CD4-positive, alpha-beta memory T cell (primary cell): Measurements from ENCODE around the gene GPBP1. TPM values are rescaled to one million over a fixed set of nuclear protein-coding genes. Genes with fewer than 3 reads are reported as not detected.
"Not testable (repeated sequence)": the region's sequence is repeated elsewhere in the genome, so short reads cannot be mapped to it uniquely, and the experiment has no call there.

Experiments
- CTCF ChIA-PET: fragments of 350-600 bp; sonication (Branson Sonifier 250); formaldehyde crosslinking; loops from one replicate; lab custom pipeline; 2021; ENCODE audit warnings: inconsistent platforms; ENCODE audit not compliant: partially characterized antibody; lab: Charles Lee
- POLR2A ChIA-PET: fragments of 350-600 bp; sonication (Branson Sonifier 250); formaldehyde crosslinking; loops from one replicate; lab custom pipeline; 2021; ENCODE audit not compliant: partially characterized antibody; lab: Charles Lee
- DNase-seq, 5 donors: peaks; one replicate each; pipeline versions ENCODE4 v3.0.0 to v3.0.0-alpha.2; 2020 to 2022; ENCODE audit warnings: mixed read lengths in 1 of 5
- H3K27ac ChIP-seq: one replicate; pipeline ENCODE4 v1.7.0; 2013; ENCODE audit warnings: low read depth, low read length
- H3K27me3 ChIP-seq: 2 replicates; pipeline ENCODE4 v1.7.0; 2013; ENCODE audit warnings: mild to moderate bottlenecking, low read length, moderate library complexity; ENCODE audit not compliant: insufficient read depth
- H3K36me3 ChIP-seq: 2 replicates; pipeline ENCODE4 v1.7.0; 2013; ENCODE audit warnings: mild to moderate bottlenecking, low read length, moderate library complexity; ENCODE audit not compliant: insufficient read depth
- H3K4me1 ChIP-seq: 2 replicates; pipeline ENCODE4 v1.7.0; 2013; ENCODE audit warnings: mild to moderate bottlenecking, low read length, moderate library complexity; ENCODE audit not compliant: insufficient read depth
- H3K4me3 ChIP-seq, 2 donors: one replicate each; pipeline ENCODE4 v1.7.0; 2013; ENCODE audit warnings: low read length in 2 of 2, mild to moderate bottlenecking in 1 of 2
- H3K9me3 ChIP-seq, 2 donors: one replicate each; pipeline ENCODE4 v1.7.0; 2013; ENCODE audit warnings: low read length in 2 of 2, control low read depth in 1 of 2; ENCODE audit not compliant: control insufficient read depth in 1 of 2
- H3K27ac Mint-ChIP-seq, 7 donors: one replicate each; pipeline ENCODE4 v1.8.0; 2020 to 2021; ENCODE audit warnings: mixed read lengths in 7 of 7, mild to moderate bottlenecking in 6 of 7, inconsistent platforms in 3 of 7, moderate library complexity in 3 of 7
- H3K27me3 Mint-ChIP-seq, 2 donors: one replicate each; pipeline ENCODE4 v1.8.0; 2020 to 2021; ENCODE audit warnings: mixed read lengths in 2 of 2
- H3K36me3 Mint-ChIP-seq, 2 donors: one replicate each; pipeline ENCODE4 v1.8.0; 2020 to 2021; ENCODE audit warnings: mixed read lengths in 2 of 2, inconsistent platforms in 1 of 2, mild to moderate bottlenecking in 1 of 2
- H3K4me1 Mint-ChIP-seq, 4 donors: one replicate each; pipeline ENCODE4 v1.8.0; 2020 to 2021; ENCODE audit warnings: mixed read lengths in 4 of 4, mild to moderate bottlenecking in 1 of 4
- H3K4me3 Mint-ChIP-seq, 8 donors: one replicate each; pipeline ENCODE4 v1.8.0; 2020 to 2021; ENCODE audit warnings: mixed read lengths in 8 of 8, mild to moderate bottlenecking in 7 of 8, moderate library complexity in 6 of 8, inconsistent platforms in 3 of 8
- H3K9me3 Mint-ChIP-seq, 8 donors: one replicate each; pipeline ENCODE4 v1.8.0; 2020 to 2021; ENCODE audit warnings: mixed read lengths in 8 of 8, mild to moderate bottlenecking in 5 of 8, inconsistent platforms in 3 of 8, moderate library complexity in 1 of 8
- intact Hi-C: fragments of 100-400 bp; cut with micrococcal nuclease; formaldehyde crosslinking; loops from one replicate; pipeline ENCODE4 v1.15.1; 2023
- polyA plus RNA-seq, 2 donors: library from polyadenylated mRNA; unstranded; fragments of 300-500 nt; fragmentation: Illumina TruSeq; gene quantifications; one replicate each; pipeline ENCODE4 v1.2.3, GENCODE V29; 2021
- total RNA-seq, 2 experiments: library from RNA; stranded (reverse); gene quantifications; one replicate each; pipeline ENCODE4 v1.2.3, GENCODE V29; 2021

The GPBP1 gene
- total and polyA plus RNA-seq, 4 experiments from 2014 or later: 92.1 to 137 (median 120) TPM

- Histone ChIP-seq H3K27ac (no peak overlapping the region), H3K36me3 (no peaks in the 10 kb centered on the region), H3K4me3 (no peak overlapping the region), H3K9me3 (no peaks in the 10 kb centered on the region), H3K27me3 (no peaks in the 10 kb centered on the region), H3K4me1 (peaks cover 6% of the 10 kb centered on the region)
- ChIA-PET POLR2A (interaction anchor here (1.1 kb wide), 1 partner anchor 1158 kb away, joined by 3 read pairs; the partner anchor contains the start of gene PLK2), CTCF (interaction anchor here (0.7 to 1.6 kb wide), 5 partner anchors 9 to 1162 kb away, joined by 3 to 13 read pairs (median 3); partner anchors contain the start of gene PLK2)
- no peaks in the 10 kb centered on the region for H3K27me3 Mint-ChIP-seq
- H3K9me3 Mint-ChIP-seq: peaks cover 0 to 10% (median 3%) of the 10 kb centered on the region in 8 donors
- H3K4me3 Mint-ChIP-seq: no peak overlapping the region
- H3K27ac Mint-ChIP-seq: peak overlapping the region in 3 of 7 donors; percentile 28 to 50 (median 28)
- H3K4me1 Mint-ChIP-seq: peaks cover 9 to 26% (median 18%) of the 10 kb centered on the region in 4 donors
- DNase-seq: peak; percentile 5 to 60 (median 23)
- H3K36me3 Mint-ChIP-seq: peaks cover 0 to 4% of the 10 kb centered on the region in 2 donors
- intact Hi-C loops: no loop called here
Measured at GRCh38 chr5:57302164-57302563, 128.3 kb downstream of the GPBP1 start.

DNA sequence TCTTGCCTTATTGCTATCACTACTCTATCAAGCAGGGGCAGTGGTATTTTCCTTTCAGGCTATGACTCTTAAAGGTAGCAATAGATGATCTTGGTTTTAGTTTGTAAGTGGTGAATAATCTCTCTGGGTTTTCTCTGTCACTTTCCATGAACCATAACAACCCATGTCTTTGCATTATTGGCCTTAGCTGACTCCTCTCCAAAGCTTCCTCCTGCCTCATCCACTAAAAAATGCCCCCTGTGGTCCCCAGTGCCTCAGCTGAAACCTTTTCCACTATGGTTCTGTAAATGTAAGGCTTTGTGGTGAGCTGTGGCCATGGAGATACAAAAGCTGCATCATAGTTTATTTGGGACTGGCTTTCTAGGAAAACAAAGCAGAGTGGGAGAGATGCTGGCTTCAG, 128.8 kb downstream of the GPBP1 start:
- ChIA-PET POLR2A (interaction anchor here (1.1 kb wide), 1 partner anchor 1157 kb away, joined by 3 read pairs; the partner anchor contains the start of gene PLK2), CTCF (interaction anchor here (0.7 to 1.6 kb wide), 5 partner anchors 9 to 1161 kb away, joined by 3 to 13 read pairs (median 3); partner anchors contain the start of gene PLK2)
- H3K4me3 ChIP-seq: no peak overlapping the region
- H3K9me3 Mint-ChIP-seq: peaks cover 0 to 12% (median 3%) of the 10 kb centered on the region in 8 donors
- H3K27ac ChIP-seq: no peak overlapping the region
- H3K27me3 ChIP-seq: no peaks in the 10 kb centered on the region
- H3K4me1 Mint-ChIP-seq: peaks cover 9 to 26% (median 18%) of the 10 kb centered on the region in 4 donors
- DNase-seq: no peak
- H3K36me3 ChIP-seq: no peaks in the 10 kb centered on the region
- H3K4me1 ChIP-seq: peaks cover 6% of the 10 kb centered on the region
- peak overlapping the region in 2 of 7 donors; percentile 14 to 32 for H3K27ac Mint-ChIP-seq
- H3K36me3 Mint-ChIP-seq: peaks cover 0 to 4% of the 10 kb centered on the region in 2 donors
- no peaks in the 10 kb centered on the region for H3K27me3 Mint-ChIP-seq
- no peaks in the 10 kb centered on the region for H3K9me3 ChIP-seq
- peak overlapping the region in 1 of 8 donors; percentile 24 for H3K4me3 Mint-ChIP-seq
- intact Hi-C loops: no loop called here

- H3K27me3 Mint-ChIP-seq: no peaks in the 10 kb centered on the region
- intact Hi-C loops: no loop called here
- H3K9me3 Mint-ChIP-seq: peaks cover 0 to 12% (median 3%) of the 10 kb centered on the region in 8 donors
- H3K4me1 ChIP-seq: no peaks in the 10 kb centered on the region
- no peaks in the 10 kb centered on the region for H3K27me3 ChIP-seq
- CTCF ChIA-PET: interaction anchor here (1.0 kb wide), 1 partner anchor 1157 kb away, joined by 6 read pairs; no protein-coding TSS in a partner anchor
- no peaks in the 10 kb centered on the region for H3K9me3 ChIP-seq
- no peak overlapping the region for H3K27ac ChIP-seq
- POLR2A ChIA-PET: no interaction called here
- H3K27ac Mint-ChIP-seq: peak overlapping the region in 1 of 7 donors; percentile 14
- H3K36me3 ChIP-seq: no peaks in the 10 kb centered on the region
- DNase-seq: no peak
- H3K4me3 Mint-ChIP-seq: no peak overlapping the region
- H3K36me3 Mint-ChIP-seq: peaks cover 0 to 4% of the 10 kb centered on the region in 2 donors
- no peak overlapping the region for H3K4me3 ChIP-seq
- H3K4me1 Mint-ChIP-seq: peaks cover 3 to 15% (median 9%) of the 10 kb centered on the region in 4 donors
Measured at GRCh38 chr5:57303985-57304384, 130.1 kb downstream of the GPBP1 start.

DNA sequence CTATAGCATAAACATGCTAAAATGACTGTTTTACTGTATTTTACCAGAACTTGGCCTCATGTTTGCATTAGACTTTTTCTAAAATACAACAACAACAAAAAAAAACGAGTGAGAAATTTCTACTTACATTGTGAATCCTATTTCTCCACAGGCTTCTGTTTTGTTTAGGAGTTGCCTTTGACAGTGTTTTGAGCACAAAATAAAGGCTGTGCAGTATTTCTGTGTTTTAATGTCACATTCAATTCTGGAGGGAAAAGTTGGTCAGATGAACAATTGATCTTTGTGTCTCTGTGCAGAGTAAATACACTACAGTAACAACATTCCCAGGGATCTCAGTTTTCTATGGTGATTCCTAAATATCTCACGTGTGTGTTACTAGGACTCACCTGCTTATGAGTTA, 131.1 kb downstream of the GPBP1 start:
- CTCF ChIA-PET: interaction anchor here (1.8 kb wide), 1 partner anchor 1156 kb away, joined by 5 read pairs; no protein-coding TSS in a partner anchor
- Histone ChIP-seq H3K27ac (no peak overlapping the region), H3K9me3 (no peaks in the 10 kb centered on the region), H3K4me3 (no peak overlapping the region), H3K27me3 (no peaks in the 10 kb centered on the region), H3K36me3 (no peaks in the 10 kb centered on the region), H3K4me1 (no peaks in the 10 kb centered on the region)
- no peak overlapping the region for H3K4me3 Mint-ChIP-seq
- peaks cover 0 to 8% (median 6%) of the 10 kb centered on the region in 4 donors for H3K4me1 Mint-ChIP-seq
- POLR2A ChIA-PET: no interaction called here
- intact Hi-C loops: no loop called here
- peaks cover 0 to 4% of the 10 kb centered on the region in 2 donors for H3K36me3 Mint-ChIP-seq
- no peak for DNase-seq
- H3K27ac Mint-ChIP-seq: no peak overlapping the region
- peaks cover 0 to 2% of the 10 kb centered on the region in 2 donors for H3K27me3 Mint-ChIP-seq
- peaks cover 0 to 12% (median 3%) of the 10 kb centered on the region in 8 donors for H3K9me3 Mint-ChIP-seq

- no peaks in the 10 kb centered on the region for H3K9me3 ChIP-seq
- DNase-seq: no peak
- no peak overlapping the region for H3K27ac Mint-ChIP-seq
- H3K9me3 Mint-ChIP-seq: peaks cover 0 to 12% (median 3%) of the 10 kb centered on the region in 8 donors
- H3K36me3 ChIP-seq: no peaks in the 10 kb centered on the region
- no peaks in the 10 kb centered on the region for H3K4me1 ChIP-seq
- H3K27ac ChIP-seq: no peak overlapping the region
- ChIA-PET POLR2A (no interaction called here), CTCF (interaction anchor here (1.8 kb wide), 1 partner anchor 1154 kb away, joined by 5 read pairs; no protein-coding TSS in a partner anchor)
- no peak overlapping the region for H3K4me3 Mint-ChIP-seq
- H3K4me3 ChIP-seq: no peak overlapping the region
- peaks cover 0 to 2% of the 10 kb centered on the region in 2 donors for H3K27me3 Mint-ChIP-seq
- peaks cover 0 to 4% of the 10 kb centered on the region in 2 donors for H3K36me3 Mint-ChIP-seq
- no peaks in the 10 kb centered on the region for H3K27me3 ChIP-seq
- intact Hi-C loops: no loop called here
- peaks cover 0 to 8% (median 6%) of the 10 kb centered on the region in 4 donors for H3K4me1 Mint-ChIP-seq
Measured at GRCh38 chr5:57306359-57306758, 132.5 kb downstream of the GPBP1 start.

GRCh38 chr5:57307516-57307915, 133.7 kb downstream of the GPBP1 start:
- H3K36me3 Mint-ChIP-seq: peaks cover 0 to 4% of the 10 kb centered on the region in 2 donors
- DNase-seq: no peak
- peaks cover 0 to 12% (median 3%) of the 10 kb centered on the region in 8 donors for H3K9me3 Mint-ChIP-seq
- H3K27ac ChIP-seq: no peak overlapping the region
- no peaks in the 10 kb centered on the region for H3K4me1 ChIP-seq
- H3K4me1 Mint-ChIP-seq: no peaks in the 10 kb centered on the region
- peaks cover 1 to 2% of the 10 kb centered on the region in 2 donors for H3K27me3 Mint-ChIP-seq
- H3K9me3 ChIP-seq: no peaks in the 10 kb centered on the region
- H3K27me3 ChIP-seq: no peaks in the 10 kb centered on the region
- intact Hi-C loops: no loop called here
- no peak overlapping the region for H3K4me3 Mint-ChIP-seq
- POLR2A ChIA-PET: interaction anchor here (1.0 kb wide), 1 partner anchor 1152 kb away, joined by 5 read pairs; the partner anchor contains the start of gene PLK2
- no peaks in the 10 kb centered on the region for H3K36me3 ChIP-seq
- no peak overlapping the region for H3K4me3 ChIP-seq
- H3K27ac Mint-ChIP-seq: no peak overlapping the region
- CTCF ChIA-PET: interaction anchor here (0.6 to 1.1 kb wide), 2 partner anchors 10 to 1153 kb away, joined by 3 to 4 read pairs; no protein-coding TSS in a partner anchor

GRCh38 chr5:57309022-57309421, 135.2 kb downstream of the GPBP1 start:
- H3K4me1 Mint-ChIP-seq, POLR2A ChIA-PET: not testable (repeated sequence)
- H3K9me3 Mint-ChIP-seq: peaks cover 0 to 12% (median 3%) of the 10 kb centered on the region in 8 donors

More at GRCh38 chr5:57309022-57309421, 135.2 kb downstream of the GPBP1 start:
- DNase-seq, intact Hi-C loops, H3K4me1 ChIP-seq, H3K4me3 ChIP-seq, H3K27me3 ChIP-seq, CTCF ChIA-PET, H3K4me3 Mint-ChIP-seq, H3K27ac Mint-ChIP-seq, H3K36me3 ChIP-seq, H3K27ac ChIP-seq, H3K27me3 Mint-ChIP-seq, H3K36me3 Mint-ChIP-seq, H3K9me3 ChIP-seq: not testable (repeated sequence)
